CD1c-positive myeloid dendritic cell (primary cell): Measurements from ENCODE around the gene ANKRD13C.
"Not testable (repeated sequence)": the region's sequence is repeated elsewhere in the genome, so short reads cannot be mapped to it uniquely, and the experiment has no call there.

ENCODE experiments used
- DNase-seq: peaks from one replicate; pipeline ENCODE4 v3.0.0-alpha.2; 2016; ENCODE audit errors: extremely low spot score

Gene ANKRD13C

DNA sequence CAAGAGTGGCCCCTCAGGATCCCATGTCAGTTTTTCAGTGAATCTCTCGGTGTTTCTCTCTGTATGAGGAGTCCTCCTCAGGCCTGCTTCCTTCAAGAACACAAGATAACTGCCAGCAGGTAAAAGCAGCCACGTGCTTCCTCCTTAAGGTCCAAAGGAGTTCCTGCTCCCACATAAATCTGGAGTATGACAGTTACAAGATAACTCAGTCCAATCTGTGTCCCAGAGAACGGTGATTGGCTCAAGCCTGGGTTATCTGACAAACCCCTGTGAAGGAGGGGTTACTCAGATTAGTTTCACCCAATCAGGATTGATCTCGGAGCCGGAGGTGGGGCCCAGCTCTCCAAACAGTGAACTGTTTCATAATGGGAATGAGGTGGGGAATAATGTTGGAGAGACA lies 5.8 kb upstream of the ANKRD13C start:
- DNase-seq: no peak

GRCh38 chr1:70358921-70359564 lies 4.5 kb upstream of the ANKRD13C start:
- no peak for DNase-seq

GRCh38 chr1:70355920-70356319 lies 1.4 kb upstream of the ANKRD13C start:
- DNase-seq: no peak

DNA sequence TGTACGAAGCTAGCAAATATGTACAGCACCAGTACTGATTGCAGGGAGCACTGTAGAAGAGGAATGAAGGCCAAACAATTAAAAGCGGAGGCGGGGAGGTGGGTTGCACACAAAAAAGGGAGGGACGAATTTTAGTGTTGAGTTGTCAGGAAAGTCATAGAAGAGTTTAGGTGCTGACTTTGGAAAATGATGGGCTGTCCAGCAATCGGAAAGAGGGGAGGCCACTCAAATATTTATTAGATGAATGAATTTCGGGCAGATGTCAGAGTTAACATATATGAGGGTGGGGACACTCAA lies 537 bp upstream of the ANKRD13C start:
- no peak for DNase-seq

- DNase-seq: no peak
These were observed 756 bp downstream of the ANKRD13C start for GRCh38 chr1:70353601-70354331.

- no peak for DNase-seq
These were observed 1.5 kb downstream of the ANKRD13C start for GRCh38 chr1:70353044-70353443.

- DNase-seq: not testable (repeated sequence)
These were observed 4.7 kb downstream of the ANKRD13C start for GRCh38 chr1:70349799-70350198.

- DNase-seq: no peak
These were observed 5.9 kb downstream of the ANKRD13C start for GRCh38 chr1:70348399-70349165.

GRCh38 chr1:70339644-70340043 lies 14.9 kb downstream of the ANKRD13C start:
- not testable (repeated sequence) for DNase-seq

GRCh38 chr1:70336050-70336449 lies 18.5 kb downstream of the ANKRD13C start:
- DNase-seq: no peak

GRCh38 chr1:70334436-70334835 lies 20.1 kb downstream of the ANKRD13C start:
- no peak for DNase-seq

GRCh38 chr1:70333245-70333644 lies 21.3 kb downstream of the ANKRD13C start:
- no peak for DNase-seq

DNA sequence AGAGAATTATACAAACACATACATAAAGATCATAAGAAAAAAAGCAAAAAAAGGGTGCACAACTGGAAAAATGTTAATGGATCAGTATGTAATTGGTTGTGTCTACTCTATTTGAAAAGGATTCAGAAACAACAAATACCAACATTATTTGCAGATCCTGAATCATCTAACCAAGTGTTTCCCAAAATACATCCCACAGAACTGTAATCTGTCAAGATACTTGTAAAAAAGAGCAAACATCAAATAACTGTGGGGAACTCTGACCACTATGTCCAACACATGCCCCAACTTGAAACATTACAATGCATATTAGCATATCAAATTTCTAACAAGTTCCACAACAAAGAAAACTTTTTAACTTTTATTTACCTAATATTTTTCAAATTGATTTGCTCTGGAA lies 22.6 kb downstream of the ANKRD13C start:
- DNase-seq: no peak

DNA sequence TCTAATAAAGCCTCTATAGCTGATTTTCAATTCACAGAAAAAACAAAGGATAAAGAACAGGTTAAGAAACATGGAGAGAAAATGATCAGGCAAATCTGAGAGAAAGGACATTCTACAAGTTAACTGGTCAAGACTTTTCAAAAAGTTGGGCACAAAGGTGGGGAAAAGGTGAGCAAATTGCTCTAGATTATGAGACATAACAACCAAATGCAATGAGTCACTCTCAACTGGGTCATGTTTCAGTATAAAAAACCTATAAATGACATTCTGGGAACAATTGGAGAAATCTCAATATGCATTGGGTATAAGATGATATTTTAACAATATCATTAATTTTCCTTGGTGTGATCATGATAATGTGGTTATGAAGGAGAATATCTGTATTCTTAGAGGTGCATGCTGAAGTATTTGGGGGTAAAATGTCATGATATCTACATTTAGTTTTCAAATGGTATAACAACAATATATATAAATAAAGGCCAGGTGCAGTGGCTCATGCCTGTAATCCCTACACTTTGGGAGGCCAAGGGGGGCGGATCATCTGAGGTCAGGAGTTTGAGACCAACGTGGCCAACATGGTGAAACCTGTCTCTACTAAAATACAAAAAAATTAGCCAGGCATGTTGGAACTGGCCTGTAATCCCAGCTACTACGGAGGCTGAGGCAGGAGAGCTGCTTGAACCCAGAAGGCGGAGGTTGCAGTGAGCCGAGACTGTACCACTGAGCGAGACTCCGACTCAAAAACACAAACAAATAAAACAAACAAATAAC lies 27.0 kb downstream of the ANKRD13C start:
- DNase-seq: no peak

GRCh38 chr1:70324683-70325082 lies 29.8 kb downstream of the ANKRD13C start:
- no peak for DNase-seq

- no peak for DNase-seq
These were observed 34.8 kb downstream of the ANKRD13C start for GRCh38 chr1:70319750-70320149.

- DNase-seq: no peak
These were observed 36.3 kb downstream of the ANKRD13C start for GRCh38 chr1:70318191-70318590.

DNA sequence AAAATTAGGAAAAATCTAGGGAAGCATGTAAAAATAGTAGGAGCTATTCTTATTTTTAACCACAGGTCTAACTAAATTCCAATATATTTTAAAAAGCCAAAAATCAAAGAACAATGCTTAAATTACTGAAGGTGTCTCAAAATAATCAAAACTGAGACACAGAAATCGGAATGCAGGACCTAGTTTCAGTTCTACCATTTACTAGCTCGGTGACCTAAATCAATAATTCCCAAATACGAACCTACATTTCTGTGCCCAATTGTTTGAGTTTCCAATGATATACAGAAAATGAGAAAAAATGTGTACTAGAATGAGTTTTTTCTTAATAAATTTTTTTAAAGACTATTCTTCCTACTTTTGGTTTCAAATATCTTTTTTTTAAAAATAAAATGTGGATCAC lies 37.4 kb downstream of the ANKRD13C start:
- DNase-seq: no peak

DNA sequence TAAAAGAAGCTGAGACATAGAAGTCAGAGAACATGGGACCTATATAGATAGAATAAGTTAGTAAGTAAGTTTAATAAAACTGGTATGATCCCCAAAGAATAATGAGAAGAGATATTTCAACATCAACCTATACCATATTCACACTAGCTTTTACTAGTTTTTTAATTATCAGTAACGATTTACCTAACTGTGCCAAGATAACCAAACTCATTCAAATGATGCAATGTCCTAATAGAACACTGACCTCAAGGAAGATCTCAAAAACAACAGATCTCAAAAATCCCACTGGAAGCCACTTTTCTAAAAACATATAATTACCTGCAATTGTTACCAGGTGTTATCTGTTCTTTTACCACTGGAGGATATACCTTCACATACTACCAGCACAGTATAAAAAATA lies 38.7 kb downstream of the ANKRD13C start:
- DNase-seq: no peak

- no peak for DNase-seq
These were observed 39.7 kb downstream of the ANKRD13C start for GRCh38 chr1:70314706-70315304.

- DNase-seq: no peak
These were observed 43.2 kb downstream of the ANKRD13C start for GRCh38 chr1:70311369-70311768.

DNA sequence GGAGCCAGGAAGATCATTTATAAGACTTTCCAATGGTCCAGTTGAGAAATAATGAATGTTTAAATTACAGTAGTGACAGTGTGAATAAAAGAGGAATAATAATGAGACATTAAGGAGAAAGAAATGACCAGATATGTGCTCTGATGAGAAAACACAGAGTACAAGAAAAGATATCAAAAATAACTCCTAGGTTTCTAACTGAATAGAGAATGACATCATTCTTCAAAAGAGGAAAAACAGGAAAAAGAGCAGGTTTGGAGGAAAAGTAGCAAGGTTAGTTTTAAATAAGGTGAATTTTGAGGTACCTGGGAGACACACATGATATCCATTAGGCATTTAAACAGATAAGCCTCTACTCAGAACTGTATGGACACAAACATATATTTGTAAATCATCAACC lies 55.0 kb downstream of the ANKRD13C start:
- DNase-seq: no peak
